Calu3 (cell line): Measurements from ENCODE around the gene DNTT. TPM values are rescaled to one million over a fixed set of nuclear protein-coding genes. Genes with fewer than 3 reads are reported as not detected.

Experiments used
- BruUV-seq: library from RNA; stranded (reverse); fragments of 400-500 nt; replicated peaks from 2 replicates; lab custom pipeline; 2021; lab: Mats Ljungman, UMichigan
- CTCF ChIA-PET: fragments of 300-600 bp; sonication (Branson Sonifier 250); formaldehyde crosslinking; loops from one replicate; lab custom pipeline; 2022; ENCODE audit warnings: antibody characterized with exemption; lab: Charles Lee
- DNase-seq: peaks from one replicate; pipeline ENCODE4 v3.0.0; 2022
- H3K27ac Mint-ChIP-seq: one replicate; pipeline ENCODE4 v1.8.0; 2022; ENCODE audit warnings: mixed read lengths; ENCODE audit not compliant: unreplicated experiment
- H3K27me3 Mint-ChIP-seq: one replicate; pipeline ENCODE4 v1.8.0; 2022; ENCODE audit warnings: mixed read lengths; ENCODE audit not compliant: unreplicated experiment
- H3K36me3 Mint-ChIP-seq: one replicate; pipeline ENCODE4 v1.8.0; 2022; ENCODE audit warnings: mild to moderate bottlenecking, moderate library complexity, mixed read lengths; ENCODE audit not compliant: insufficient read depth, unreplicated experiment
- H3K4me1 Mint-ChIP-seq: one replicate; pipeline ENCODE4 v1.8.0; 2022; ENCODE audit warnings: mild to moderate bottlenecking, low read depth, mixed read lengths; ENCODE audit not compliant: unreplicated experiment
- H3K4me3 Mint-ChIP-seq: one replicate; pipeline ENCODE4 v1.8.0; 2022; ENCODE audit warnings: mild to moderate bottlenecking, low read depth, moderate library complexity, mixed read lengths; ENCODE audit not compliant: unreplicated experiment
- H3K9me3 Mint-ChIP-seq: one replicate; pipeline ENCODE4 v1.8.0; 2022; ENCODE audit warnings: low read depth, mixed read lengths; ENCODE audit not compliant: unreplicated experiment
- CTCF ChIP-seq: fragments of 200-600 bp; IDR thresholded peaks from one replicate; pipeline ENCODE4 v1.8.0; 2022; ENCODE audit warnings: antibody characterized with exemption; ENCODE audit not compliant: unreplicated experiment
- intact Hi-C: fragments of 100-400 bp; cut with micrococcal nuclease; formaldehyde crosslinking; loops from one replicate; pipeline ENCODE4 v1.10.0; 2022; ENCODE audit not compliant: unreplicated experiment
- total RNA-seq: library from RNA; stranded (reverse); gene quantifications from 2 replicates; pipeline ENCODE4 v1.2.3, GENCODE V29; 2022

DNTT gene
- total RNA-seq, 1 experiment from 2014 or later: not detected

- CTCF ChIA-PET: interaction anchor here (0.9 to 1.1 kb wide), 2 partner anchors 17 to 88 kb away, joined by 4 to 8 read pairs; no protein-coding TSS in a partner anchor
- no peaks in the 10 kb centered on the region for H3K4me1 Mint-ChIP-seq
- peaks cover 19% of the 10 kb centered on the region for H3K27me3 Mint-ChIP-seq
- H3K9me3 Mint-ChIP-seq: no peaks in the 10 kb centered on the region
- TF ChIP-seq CTCF: no peak
- no TSS peak for BruUV-seq
- no peak for DNase-seq
- intact Hi-C loops: no loop called here
- no peak overlapping the region for H3K4me3 Mint-ChIP-seq
- no peaks in the 10 kb centered on the region for H3K36me3 Mint-ChIP-seq
- no peak overlapping the region for H3K27ac Mint-ChIP-seq
These were observed 13.0 kb downstream of the DNTT start for GRCh38 chr10:96317067-96317833.

- no peak for TF ChIP-seq CTCF
- intact Hi-C loops: no loop called here
- Mint-ChIP-seq H3K4me1 (no peaks in the 10 kb centered on the region), H3K27me3 (peaks cover 34% of the 10 kb centered on the region), H3K4me3 (no peak overlapping the region), H3K9me3 (no peaks in the 10 kb centered on the region), H3K27ac (no peak overlapping the region), H3K36me3 (no peaks in the 10 kb centered on the region)
- no TSS peak for BruUV-seq
- DNase-seq: no peak
- CTCF ChIA-PET: no interaction called here
These were observed 15.7 kb downstream of the DNTT start for GRCh38 chr10:96319754-96320474.

- BruUV-seq: no TSS peak
- CTCF ChIA-PET: no interaction called here
- Mint-ChIP-seq H3K27me3 (peaks cover 30% of the 10 kb centered on the region), H3K36me3 (no peaks in the 10 kb centered on the region), H3K9me3 (no peaks in the 10 kb centered on the region), H3K4me1 (no peaks in the 10 kb centered on the region), H3K27ac (no peak overlapping the region), H3K4me3 (no peak overlapping the region)
- intact Hi-C loops: no loop called here
- TF ChIP-seq CTCF: no peak
- no peak for DNase-seq
These were observed 17.6 kb downstream of the DNTT start for GRCh38 chr10:96321822-96322221.

- Mint-ChIP-seq H3K27ac (no peak overlapping the region), H3K4me1 (no peaks in the 10 kb centered on the region), H3K36me3 (no peaks in the 10 kb centered on the region), H3K9me3 (no peaks in the 10 kb centered on the region), H3K4me3 (no peak overlapping the region), H3K27me3 (peaks cover 30% of the 10 kb centered on the region)
- TF ChIP-seq CTCF: no peak
- no TSS peak for BruUV-seq
- no peak for DNase-seq
- intact Hi-C loops: no loop called here
- CTCF ChIA-PET: interaction anchor here (1.0 kb wide), 1 partner anchor 12 kb away, joined by 3 read pairs; no protein-coding TSS in a partner anchor
These were observed 18.0 kb downstream of the DNTT start for GRCh38 chr10:96322275-96322674.
